ENCODE data around the gene PDE8A. TPM values are rescaled to one million over a fixed set of nuclear protein-coding genes. Genes with fewer than 3 reads are reported as not detected.

PDE8A gene
- total RNA-seq, 1 experiment from 2014 or later = 32.0 TPM

DNA sequence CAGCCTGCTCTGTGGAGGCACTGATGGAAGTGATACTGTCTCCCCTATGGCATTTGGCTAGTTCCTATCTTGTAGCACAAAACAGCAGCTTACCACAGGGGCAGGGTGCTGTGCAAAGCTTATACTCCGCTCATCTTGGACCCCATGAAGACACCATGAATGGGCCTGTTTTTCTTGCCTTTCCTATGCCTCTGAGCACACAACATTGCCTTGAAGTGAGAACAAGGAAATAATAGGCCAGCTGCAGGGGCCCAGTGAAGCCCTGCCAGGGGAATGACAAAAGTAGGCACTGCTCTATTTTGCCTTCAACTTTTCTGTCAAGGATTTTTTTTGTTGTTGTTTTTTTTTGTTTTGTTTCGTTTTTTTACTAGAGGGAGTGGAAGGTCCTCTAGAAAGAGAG, 110.3 kb downstream of the PDE8A start:
- H3K27ac Mint-ChIP-seq (ENCODE audit: unreplicated experiment) = no peak overlapping the region
- Histone ChIP-seq H3K4me3 (ENCODE audit: low read depth, low read length) (no peak overlapping the region), H3K36me3 (ENCODE audit: control insufficient read depth, insufficient read depth, low read length) (peaks cover 1% of the 10 kb centered on the region; the same call in 1 of the 2 replicates), H3K27me3 (replicated peaks; ENCODE audit: control insufficient read depth, insufficient read depth, low read length) (no peaks in the 10 kb centered on the region), H3K9me3 (no peaks in the 10 kb centered on the region), H3K4me1 (0 out of 2 replicates have a peak, but pooled peaks cover 2% of the 10 kb centered on the region)
- no peak for TF ChIP-seq CTCF (IDR thresholded peaks at IDR 0.05; ENCODE audit: insufficient read depth in 1 of 2, low read depth in 1 of 2, low read length in 1 of 2, severe bottlenecking in 1 of 2, unreplicated experiment in 1 of 2)
- H3K4me3 Mint-ChIP-seq (ENCODE audit: unreplicated experiment) = no peak overlapping the region
- no peaks in the 10 kb centered on the region for H3K4me1 Mint-ChIP-seq (ENCODE audit: low read depth, unreplicated experiment)
- no peaks in the 10 kb centered on the region for H3K27me3 Mint-ChIP-seq (ENCODE audit: insufficient read depth, unreplicated experiment)
- H3K9me3 Mint-ChIP-seq (ENCODE audit: unreplicated experiment) = no peaks in the 10 kb centered on the region
- no TSS peak for BruUV-seq (replicated peaks)
- CTCF ChIA-PET = no interaction called here
- POLR2A ChIA-PET = no interaction called here
- intact Hi-C loops (cut with micrococcal nuclease; ENCODE audit: unreplicated experiment) = no loop called here
- peaks cover 20% of the 10 kb centered on the region for H3K36me3 Mint-ChIP-seq (ENCODE audit: insufficient read depth, unreplicated experiment)
- DNase-seq = no peak

DNA sequence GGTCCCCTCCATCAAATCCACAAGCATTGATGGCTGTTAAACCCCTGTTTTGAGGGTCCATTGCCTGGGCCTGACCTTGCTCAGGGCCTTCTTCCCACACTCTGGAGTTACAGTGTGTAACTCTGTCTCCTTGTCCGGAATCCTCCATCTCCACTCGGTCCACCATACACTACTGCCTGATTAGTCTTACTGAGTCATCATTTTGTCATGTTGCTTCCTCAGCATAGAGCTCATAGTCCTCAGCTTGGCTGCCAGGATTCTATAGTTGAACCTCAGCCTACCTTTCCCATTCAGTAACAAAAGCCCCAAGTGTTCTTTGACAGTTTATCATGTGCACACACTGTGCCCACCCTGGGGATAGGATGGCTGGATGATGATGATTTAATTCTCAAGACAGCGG, 113.0 kb downstream of the PDE8A start:
- Mint-ChIP-seq H3K9me3 (ENCODE audit: unreplicated experiment) (no peaks in the 10 kb centered on the region), H3K4me3 (ENCODE audit: unreplicated experiment) (no peak overlapping the region), H3K27me3 (ENCODE audit: insufficient read depth, unreplicated experiment) (no peaks in the 10 kb centered on the region), H3K36me3 (ENCODE audit: insufficient read depth, unreplicated experiment) (peaks cover 13% of the 10 kb centered on the region), H3K27ac (ENCODE audit: unreplicated experiment) (no peak overlapping the region), H3K4me1 (ENCODE audit: low read depth, unreplicated experiment) (no peaks in the 10 kb centered on the region)
- no peak for DNase-seq
- ChIA-PET POLR2A (no interaction called here), CTCF (no interaction called here)
- H3K9me3 ChIP-seq = no peaks in the 10 kb centered on the region
- no peaks in the 10 kb centered on the region for H3K27me3 ChIP-seq (replicated peaks; ENCODE audit: control insufficient read depth, insufficient read depth, low read length)
- peaks cover 1% of the 10 kb centered on the region; the same call in 1 of the 2 replicates for H3K36me3 ChIP-seq (ENCODE audit: control insufficient read depth, insufficient read depth, low read length)
- intact Hi-C loops (cut with micrococcal nuclease; ENCODE audit: unreplicated experiment) = no loop called here
- BruUV-seq (replicated peaks) = no TSS peak
- peaks cover 13% of the 10 kb centered on the region; the same call in 1 of the 2 replicates for H3K4me1 ChIP-seq
- no peak for TF ChIP-seq CTCF (IDR thresholded peaks at IDR 0.05; ENCODE audit: insufficient read depth in 1 of 2, low read depth in 1 of 2, low read length in 1 of 2, severe bottlenecking in 1 of 2, unreplicated experiment in 1 of 2)
- no peak overlapping the region for H3K4me3 ChIP-seq (ENCODE audit: low read depth, low read length)

GRCh38 chr15:85095566-85095965, 113.9 kb downstream of the PDE8A start:
- POLR2A ChIA-PET = no interaction called here
- Mint-ChIP-seq H3K4me3 (ENCODE audit: unreplicated experiment) (no peak overlapping the region), H3K9me3 (ENCODE audit: unreplicated experiment) (no peaks in the 10 kb centered on the region), H3K4me1 (ENCODE audit: low read depth, unreplicated experiment) (no peaks in the 10 kb centered on the region), H3K36me3 (ENCODE audit: insufficient read depth, unreplicated experiment) (peaks cover 13% of the 10 kb centered on the region), H3K27ac (ENCODE audit: unreplicated experiment) (no peak overlapping the region), H3K27me3 (ENCODE audit: insufficient read depth, unreplicated experiment) (no peaks in the 10 kb centered on the region)
- Histone ChIP-seq H3K4me1 (peaks cover 13% of the 10 kb centered on the region; the same call in 1 of the 2 replicates), H3K27me3 (replicated peaks; ENCODE audit: control insufficient read depth, insufficient read depth, low read length) (no peaks in the 10 kb centered on the region), H3K4me3 (ENCODE audit: low read depth, low read length) (no peak overlapping the region), H3K9me3 (no peaks in the 10 kb centered on the region), H3K36me3 (ENCODE audit: control insufficient read depth, insufficient read depth, low read length) (peaks cover 1% of the 10 kb centered on the region; the same call in 1 of the 2 replicates)
- TF ChIP-seq CTCF (IDR thresholded peaks at IDR 0.05; ENCODE audit: insufficient read depth in 1 of 2, low read depth in 1 of 2, low read length in 1 of 2, severe bottlenecking in 1 of 2, unreplicated experiment in 1 of 2) = no peak
- CTCF ChIA-PET = no interaction called here
- intact Hi-C loops (cut with micrococcal nuclease; ENCODE audit: unreplicated experiment) = no loop called here
- BruUV-seq (replicated peaks) = no TSS peak
- no peak for DNase-seq
